Heart left ventricle (tissue), 13 donors: ENCODE measurements around the gene BNIP1.

Source experiments
- CTCF ChIP-seq, 12 donors: fragments of 200-600 bp; sonication (generic) in 4 of 12; IDR thresholded peaks; one replicate each; pipeline versions ENCODE4 v1.5.0 to v1.8.0; 2018 to 2022; ENCODE audit warnings: antibody characterized with exemption in 12 of 12, mild to moderate bottlenecking in 5 of 12
- POLR2A ChIP-seq, 2 donors: fragments of 450-650 bp; IDR thresholded peaks; one replicate each; pipeline ENCODE4 v1.6.1; 2017; ENCODE audit warnings: antibody characterized with exemption in 2 of 2, mild to moderate bottlenecking in 2 of 2, moderate library complexity in 2 of 2
- donor health status: ischemic (EF 13 %, LVEDD 7.1; RV severe dilation, severe dysfunction).
- donor health status: DM: no; HTN: yes; CAD: no.
- donor health status: DM: no; HTN: no; CAD: no.
- donor health status: ischemic (EF 25% LVEDD 6.9; RV normal size, moderate dysfunction).
- donor health status: ischemic (EF 25% LVEDD 5.7; RV mildly dilated, moderate dysfunction).
- donor health status: ischemic (EF 35%, LVEDD 5.7; RV mildly dilated, moderate dysfunction).
- donor health status: nonischemic (EF 11% LVEDD 7.7; RV severe dilation, severe dysfunction).
- donor health status: DM: yes; HTN: yes; CAD: no.
- donor health status: PGD.
- donor health status: ischemic (EF 29% LVEDD 5.4; RV normal size, mild dysfunction).
- donor health status: nonischemic (EF 23%, LVEDD 6.1; RV moderate dilation, normal function).

DNA sequence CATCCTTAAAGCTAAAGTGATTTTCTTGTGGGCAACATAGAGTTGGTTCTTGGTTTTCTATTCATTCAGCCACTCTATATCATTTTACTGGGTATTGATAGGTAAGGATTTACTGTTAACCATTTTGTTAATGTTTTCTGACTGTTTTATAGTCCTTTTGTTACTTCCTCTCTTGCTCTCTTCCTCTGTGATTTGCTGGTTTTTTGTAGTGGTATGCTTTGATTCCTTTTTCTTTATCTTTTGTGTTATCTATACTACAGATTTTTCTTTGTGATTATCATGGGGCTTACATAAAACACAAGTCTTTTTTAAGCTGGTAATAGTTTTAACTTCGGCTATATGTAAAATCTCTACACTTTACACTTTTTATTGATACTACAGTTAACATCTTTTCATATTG is 44.9 kb upstream of the BNIP1 start:
- TF ChIP-seq CTCF (IDR thresholded peaks at IDR 0.05) = no peak
- TF ChIP-seq POLR2A (IDR thresholded peaks at IDR 0.05) = no peak
